Retinal pigment epithelial cell (primary cell): ENCODE data around the gene SPATS2L.

Source experiments
- DNase-seq: peaks from one replicate; pipeline ENCODE4 v3.0.0-alpha.2; 2010; ENCODE audit warnings: low read depth
- H3K4me3 ChIP-seq: 2 replicates; pipeline ENCODE4 v1.5.1; 2011; ENCODE audit warnings: mild to moderate bottlenecking, low read length, control low read depth, moderate library complexity
- TF ChIP-seq, protein P1 (sequence below): conservative IDR thresholded peaks from 2 replicates; pipeline ENCODE4 v1.5.1; 2011; ENCODE audit warnings: low read depth, low read length, control low read depth, inconsistent platforms

Gene SPATS2L

GRCh38 chr2:200421270-200421669, 114.8 kb downstream of the SPATS2L start:
- no peak for DNase-seq
- TF ChIP-seq, protein P1, sequence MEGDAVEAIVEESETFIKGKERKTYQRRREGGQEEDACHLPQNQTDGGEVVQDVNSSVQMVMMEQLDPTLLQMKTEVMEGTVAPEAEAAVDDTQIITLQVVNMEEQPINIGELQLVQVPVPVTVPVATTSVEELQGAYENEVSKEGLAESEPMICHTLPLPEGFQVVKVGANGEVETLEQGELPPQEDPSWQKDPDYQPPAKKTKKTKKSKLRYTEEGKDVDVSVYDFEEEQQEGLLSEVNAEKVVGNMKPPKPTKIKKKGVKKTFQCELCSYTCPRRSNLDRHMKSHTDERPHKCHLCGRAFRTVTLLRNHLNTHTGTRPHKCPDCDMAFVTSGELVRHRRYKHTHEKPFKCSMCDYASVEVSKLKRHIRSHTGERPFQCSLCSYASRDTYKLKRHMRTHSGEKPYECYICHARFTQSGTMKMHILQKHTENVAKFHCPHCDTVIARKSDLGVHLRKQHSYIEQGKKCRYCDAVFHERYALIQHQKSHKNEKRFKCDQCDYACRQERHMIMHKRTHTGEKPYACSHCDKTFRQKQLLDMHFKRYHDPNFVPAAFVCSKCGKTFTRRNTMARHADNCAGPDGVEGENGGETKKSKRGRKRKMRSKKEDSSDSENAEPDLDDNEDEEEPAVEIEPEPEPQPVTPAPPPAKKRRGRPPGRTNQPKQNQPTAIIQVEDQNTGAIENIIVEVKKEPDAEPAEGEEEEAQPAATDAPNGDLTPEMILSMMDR, result no peak
- H3K4me3 ChIP-seq, result no peak overlapping the region

DNA sequence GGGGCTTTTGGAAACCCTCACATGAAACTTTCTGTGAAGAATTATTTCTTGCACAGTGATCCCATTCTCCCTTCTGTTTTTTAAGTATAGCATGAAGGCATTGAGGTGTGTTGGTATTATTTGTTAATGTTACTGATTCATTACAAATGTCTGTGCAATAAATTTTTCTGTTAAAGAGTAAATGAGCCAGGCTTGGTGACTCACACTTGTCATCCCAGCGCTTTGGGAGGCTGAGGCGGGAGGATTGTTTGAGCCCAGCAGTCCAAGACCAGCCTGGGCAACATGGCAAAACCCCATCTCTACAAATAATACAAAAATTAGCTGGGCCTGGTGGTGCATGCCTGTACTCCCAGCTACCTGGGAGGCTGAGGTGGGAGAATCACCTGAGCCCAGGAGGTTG, 115.6 kb downstream of the SPATS2L start:
- no peak overlapping the region for H3K4me3 ChIP-seq
- TF ChIP-seq, protein P1, result no peak
- no peak for DNase-seq

- TF ChIP-seq, protein P1, result peak; percentile 14
- H3K4me3 ChIP-seq, result no peak overlapping the region
- DNase-seq, result no peak
Observed at GRCh38 chr2:200422532-200423261, 116.2 kb downstream of the SPATS2L start.

- H3K4me3 ChIP-seq, result no peak overlapping the region
- no peak for DNase-seq
- TF ChIP-seq, protein P1, result no peak
Observed at GRCh38 chr2:200423541-200423940, 117.0 kb downstream of the SPATS2L start.

DNA sequence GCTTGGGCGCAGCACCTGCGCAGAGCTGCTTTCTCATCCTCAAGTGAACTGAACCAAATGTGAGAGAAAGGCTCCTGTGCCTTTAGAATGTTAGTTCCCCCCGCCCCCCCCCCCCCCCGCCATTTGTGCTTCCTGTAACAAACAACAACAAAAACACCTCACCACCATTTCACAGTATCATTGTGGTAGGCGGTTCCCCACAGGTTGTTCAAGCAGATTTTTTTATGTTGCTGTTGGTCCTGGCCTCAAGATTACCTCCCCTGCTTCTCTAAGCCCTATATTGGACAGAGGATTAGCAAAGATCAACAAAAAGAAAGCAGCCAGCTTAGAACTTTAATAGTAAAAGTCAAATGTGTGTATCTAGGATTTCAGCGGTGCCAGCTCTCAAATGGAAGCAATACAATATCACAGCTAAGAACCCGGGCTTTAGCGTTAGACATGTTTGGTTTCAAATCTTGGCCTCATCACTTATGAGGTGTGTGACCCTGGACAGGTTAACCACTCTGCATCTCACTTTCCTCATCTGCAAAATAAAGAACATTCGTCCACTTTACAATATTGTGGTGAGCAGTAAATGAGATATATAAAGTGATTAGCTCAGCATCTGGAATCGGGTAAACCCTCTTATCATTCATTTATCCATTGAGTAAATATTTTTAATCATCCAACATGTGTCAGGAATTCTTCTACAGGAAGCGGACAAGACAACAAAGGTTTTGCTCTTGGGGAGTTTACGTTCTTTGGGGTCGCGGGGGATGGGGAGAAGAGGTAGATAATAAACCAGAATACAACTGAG, 118.7 kb downstream of the SPATS2L start:
- no peak overlapping the region for H3K4me3 ChIP-seq
- no peak for DNase-seq
- TF ChIP-seq, protein P1, result no peak

- no peak for DNase-seq
- TF ChIP-seq, protein P1, result no peak
- H3K4me3 ChIP-seq, result no peak overlapping the region
Observed at GRCh38 chr2:200426754-200427153, 120.3 kb downstream of the SPATS2L start.
